Measurements from ENCODE around the gene CCL14.

Gene CCL14

DNA sequence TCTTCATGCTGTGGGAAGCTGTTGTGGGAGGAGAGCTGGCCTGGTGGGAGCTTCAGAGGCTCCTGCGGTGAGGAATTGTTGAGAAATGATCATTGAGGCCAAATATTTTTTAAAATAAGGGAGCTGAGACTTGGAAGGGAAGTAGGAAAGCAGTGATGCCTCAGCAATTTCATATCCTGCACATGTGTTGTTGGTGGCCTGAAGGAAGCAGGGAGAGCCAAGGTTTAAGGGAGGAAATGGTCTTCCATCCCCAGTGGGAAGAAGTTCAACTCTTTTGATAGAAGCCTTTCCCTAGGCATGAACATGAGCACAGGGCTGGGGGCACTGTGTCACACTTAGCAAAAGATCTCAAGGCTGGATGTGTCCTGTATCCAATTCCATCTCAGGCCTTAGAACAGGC lies at the start of gene CCL14:
Gene CCL14, minus strand, starts transcription at position 87 of the 400 bp plus-strand sequence. Its CDS starts 80 bp downstream, at position 7.
- TF ChIP-seq, protein P1, sequence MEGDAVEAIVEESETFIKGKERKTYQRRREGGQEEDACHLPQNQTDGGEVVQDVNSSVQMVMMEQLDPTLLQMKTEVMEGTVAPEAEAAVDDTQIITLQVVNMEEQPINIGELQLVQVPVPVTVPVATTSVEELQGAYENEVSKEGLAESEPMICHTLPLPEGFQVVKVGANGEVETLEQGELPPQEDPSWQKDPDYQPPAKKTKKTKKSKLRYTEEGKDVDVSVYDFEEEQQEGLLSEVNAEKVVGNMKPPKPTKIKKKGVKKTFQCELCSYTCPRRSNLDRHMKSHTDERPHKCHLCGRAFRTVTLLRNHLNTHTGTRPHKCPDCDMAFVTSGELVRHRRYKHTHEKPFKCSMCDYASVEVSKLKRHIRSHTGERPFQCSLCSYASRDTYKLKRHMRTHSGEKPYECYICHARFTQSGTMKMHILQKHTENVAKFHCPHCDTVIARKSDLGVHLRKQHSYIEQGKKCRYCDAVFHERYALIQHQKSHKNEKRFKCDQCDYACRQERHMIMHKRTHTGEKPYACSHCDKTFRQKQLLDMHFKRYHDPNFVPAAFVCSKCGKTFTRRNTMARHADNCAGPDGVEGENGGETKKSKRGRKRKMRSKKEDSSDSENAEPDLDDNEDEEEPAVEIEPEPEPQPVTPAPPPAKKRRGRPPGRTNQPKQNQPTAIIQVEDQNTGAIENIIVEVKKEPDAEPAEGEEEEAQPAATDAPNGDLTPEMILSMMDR (IDR thresholded peaks at IDR 0.05): no peak

DNA sequence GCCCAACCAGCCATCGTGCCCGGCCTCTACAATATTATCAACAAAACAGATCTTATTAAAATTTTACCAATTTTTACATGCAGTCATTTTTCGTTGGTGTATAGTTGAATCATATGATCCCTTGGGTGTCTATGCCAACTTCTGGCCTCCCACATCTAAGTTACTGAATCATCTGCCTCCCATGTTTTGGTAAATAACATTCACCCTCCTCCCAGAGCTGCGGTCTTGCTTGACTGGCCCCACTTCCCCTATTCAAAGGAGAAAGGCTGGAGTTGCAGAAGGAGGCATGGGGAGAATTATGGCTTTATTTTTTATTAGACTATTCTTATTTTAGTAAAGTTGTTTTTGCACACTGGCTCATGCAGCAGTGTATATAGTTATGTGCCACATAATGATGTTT lies 49.7 kb upstream of the CCL14 start:
- TF ChIP-seq, protein P1 (IDR thresholded peaks at IDR 0.05): no peak

DNA sequence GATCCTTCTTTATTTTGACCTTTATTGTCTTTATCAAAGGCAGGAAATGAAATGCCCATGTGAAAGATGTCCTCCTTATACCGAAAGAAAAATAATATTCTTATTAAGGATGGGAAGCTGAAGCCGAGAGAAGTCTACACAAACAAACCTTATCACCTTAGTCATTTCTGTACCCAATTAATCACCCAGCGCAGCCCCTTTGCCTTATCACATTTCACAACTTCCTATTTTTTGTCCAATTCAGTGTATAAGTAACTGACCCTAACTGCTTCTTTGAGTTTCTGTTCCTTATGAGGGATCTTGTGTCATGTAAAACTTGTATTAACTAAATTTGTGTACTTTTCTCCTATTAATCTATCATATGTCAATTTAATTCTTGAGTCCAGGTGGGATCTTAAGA lies 47.6 kb upstream of the CCL14 start:
- TF ChIP-seq, protein P1 (IDR thresholded peaks at IDR 0.05): no peak

DNA sequence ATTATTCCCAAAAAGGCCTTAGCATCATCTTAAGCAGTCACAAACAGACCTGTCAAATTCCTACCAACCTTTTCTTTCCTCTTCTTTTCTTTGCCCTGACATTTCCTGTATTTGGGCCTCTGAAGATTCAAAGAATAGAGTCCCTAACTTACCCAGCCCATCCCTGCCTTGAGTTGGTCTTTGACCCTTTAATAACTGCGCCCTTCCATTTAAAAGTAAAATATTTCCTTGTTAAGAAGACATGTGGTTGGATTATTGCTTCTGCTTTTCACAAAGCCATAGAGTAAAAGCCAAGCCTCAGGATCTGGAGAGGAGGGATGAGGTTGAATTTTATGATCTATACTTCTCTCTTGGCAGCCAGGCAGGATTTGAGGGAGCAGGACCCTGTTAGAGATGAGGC lies 44.4 kb upstream of the CCL14 start:
- TF ChIP-seq, protein P1 (IDR thresholded peaks at IDR 0.05): no peak

DNA sequence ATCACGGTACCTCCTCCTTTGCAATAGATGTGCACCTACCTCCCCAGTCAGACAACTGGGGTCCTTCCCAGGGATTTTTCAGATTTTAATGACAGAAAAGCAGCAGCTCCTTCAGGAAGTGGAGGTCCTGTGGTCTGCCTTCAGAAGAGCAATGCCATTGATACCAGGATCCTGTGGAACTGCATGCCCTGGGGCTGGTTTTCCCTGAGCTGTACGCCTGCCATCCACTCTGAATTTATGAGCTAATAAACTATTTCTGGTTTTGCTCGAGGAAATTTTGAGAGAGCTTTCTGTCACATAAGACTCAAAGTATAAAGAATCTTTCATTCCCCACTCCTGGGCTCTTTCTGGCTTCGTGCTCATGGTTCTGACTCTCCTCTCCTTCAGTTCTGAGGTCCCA lies 41.2 kb upstream of the CCL14 start:
- TF ChIP-seq, protein P1 (IDR thresholded peaks at IDR 0.05): no peak

DNA sequence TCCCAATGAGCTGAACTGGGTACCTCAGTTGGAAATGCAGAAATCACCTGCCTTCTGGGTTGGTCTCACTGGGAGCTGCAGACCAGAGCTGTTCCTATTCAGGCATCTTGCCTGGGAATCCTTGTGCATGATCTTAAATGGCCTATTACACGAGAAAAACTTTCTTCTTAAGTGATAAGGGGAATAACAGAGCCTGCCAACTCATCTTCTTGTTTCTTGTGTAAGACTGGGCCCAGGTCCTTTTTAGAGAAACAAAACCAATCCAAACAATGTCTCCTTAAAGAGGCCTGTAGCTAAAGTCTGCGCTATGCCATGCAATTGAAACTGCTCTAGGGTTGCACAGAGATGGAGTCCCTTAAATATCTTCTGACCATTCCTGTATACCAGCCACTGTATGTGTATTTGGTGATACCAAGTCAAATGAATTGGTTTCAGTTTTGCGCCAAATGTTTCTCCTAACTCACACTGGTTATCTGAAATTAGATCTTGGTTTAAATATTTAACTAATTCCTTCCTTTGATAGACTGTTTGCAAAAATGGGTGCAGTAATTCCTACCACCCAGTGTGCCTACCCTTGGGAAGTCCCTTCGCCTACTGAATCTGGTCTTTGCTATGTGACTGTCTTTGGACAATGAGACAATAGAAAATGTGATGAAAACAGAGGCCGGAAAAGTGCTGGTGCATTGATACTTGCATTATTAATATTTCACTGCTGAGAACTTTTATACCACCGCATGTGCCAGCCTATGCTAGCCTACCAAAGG lies 37.8 kb upstream of the CCL14 start:
- TF ChIP-seq, protein P1 (IDR thresholded peaks at IDR 0.05): no peak

DNA sequence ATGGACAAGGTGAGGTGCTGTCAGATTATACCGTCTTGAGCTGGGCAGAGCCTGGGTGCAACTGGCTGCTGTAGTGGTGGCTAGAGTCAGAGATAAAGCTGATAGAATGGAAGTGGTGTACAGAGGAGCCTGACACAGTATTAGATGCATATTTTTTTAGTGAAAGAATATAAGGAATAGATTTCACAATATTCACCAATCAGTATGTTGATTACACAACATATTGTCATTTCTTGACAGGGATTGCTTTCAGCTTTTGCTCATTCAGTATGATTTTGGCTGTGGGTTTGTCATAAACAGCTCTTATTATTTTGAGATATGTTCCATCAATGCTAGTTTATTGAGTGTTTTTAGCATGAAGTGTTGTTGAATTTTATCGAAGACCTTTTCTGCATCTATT lies 32.9 kb upstream of the CCL14 start:
- TF ChIP-seq, protein P1 (IDR thresholded peaks at IDR 0.05): no peak

DNA sequence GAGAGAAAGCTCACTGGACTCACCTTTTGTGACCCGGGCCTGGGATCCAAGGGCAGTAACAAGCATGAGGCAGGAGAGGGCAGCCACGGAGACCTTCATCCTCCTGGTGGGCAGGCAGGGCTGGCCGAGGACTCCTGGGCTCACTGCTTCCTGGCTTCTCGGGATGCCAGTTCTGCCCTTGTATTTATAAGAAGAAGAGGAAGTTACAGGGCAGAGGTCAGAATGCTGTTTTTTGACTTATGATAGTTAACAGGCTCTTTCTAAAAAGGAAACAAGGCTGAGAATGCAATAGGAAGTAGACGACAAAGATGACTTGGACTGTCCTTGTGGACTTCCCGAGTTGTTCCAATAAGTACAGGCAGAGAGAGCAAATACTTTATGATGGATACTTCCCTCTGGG lies 31.3 kb upstream of the CCL14 start, which contains the start of gene CCL23:
Gene CCL23, minus strand, starts transcription at position 174 of the 400 bp plus-strand sequence. Its CDS starts 75 bp downstream, at position 99.
- TF ChIP-seq, protein P1 (IDR thresholded peaks at IDR 0.05): no peak
